Islet of Langerhans (tissue), 1 donor: ENCODE measurements around the gene CFAP46.
"Not testable (repeated sequence)": the region's sequence is repeated elsewhere in the genome, so short reads cannot be mapped to it uniquely, and the experiment has no call there.

Experiments used
- FAIRE-seq: peaks from one replicate; lab custom pipeline; 2011; peaks lifted over from hg19 to GRCh38; lab: Jason Lieb, UNC

CFAP46 gene

GRCh38 chr10:132805599-132805998 is 136.8 kb downstream of the CFAP46 start:
- no peak for FAIRE-seq

GRCh38 chr10:132804785-132805426 is 137.5 kb downstream of the CFAP46 start:
- no peak for FAIRE-seq

DNA sequence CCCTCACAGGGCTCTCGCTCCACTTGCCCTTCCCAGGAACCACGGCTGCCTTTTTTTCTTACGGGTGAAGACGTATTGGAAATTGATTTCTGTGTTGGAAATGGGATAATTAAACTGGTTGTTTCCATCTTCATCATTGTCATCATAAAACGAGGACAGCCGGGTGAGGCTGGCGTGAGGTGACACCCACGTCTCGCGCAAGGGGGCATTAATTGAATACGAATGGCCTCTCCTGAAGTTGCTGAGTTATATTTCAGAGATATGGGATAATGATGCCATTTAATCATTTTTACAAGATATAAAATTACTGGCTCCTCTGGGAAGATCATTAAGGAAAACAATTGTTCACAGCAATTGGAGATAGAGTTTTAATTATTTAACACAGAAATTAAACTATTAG is 138.1 kb downstream of the CFAP46 start:
- FAIRE-seq = no peak

DNA sequence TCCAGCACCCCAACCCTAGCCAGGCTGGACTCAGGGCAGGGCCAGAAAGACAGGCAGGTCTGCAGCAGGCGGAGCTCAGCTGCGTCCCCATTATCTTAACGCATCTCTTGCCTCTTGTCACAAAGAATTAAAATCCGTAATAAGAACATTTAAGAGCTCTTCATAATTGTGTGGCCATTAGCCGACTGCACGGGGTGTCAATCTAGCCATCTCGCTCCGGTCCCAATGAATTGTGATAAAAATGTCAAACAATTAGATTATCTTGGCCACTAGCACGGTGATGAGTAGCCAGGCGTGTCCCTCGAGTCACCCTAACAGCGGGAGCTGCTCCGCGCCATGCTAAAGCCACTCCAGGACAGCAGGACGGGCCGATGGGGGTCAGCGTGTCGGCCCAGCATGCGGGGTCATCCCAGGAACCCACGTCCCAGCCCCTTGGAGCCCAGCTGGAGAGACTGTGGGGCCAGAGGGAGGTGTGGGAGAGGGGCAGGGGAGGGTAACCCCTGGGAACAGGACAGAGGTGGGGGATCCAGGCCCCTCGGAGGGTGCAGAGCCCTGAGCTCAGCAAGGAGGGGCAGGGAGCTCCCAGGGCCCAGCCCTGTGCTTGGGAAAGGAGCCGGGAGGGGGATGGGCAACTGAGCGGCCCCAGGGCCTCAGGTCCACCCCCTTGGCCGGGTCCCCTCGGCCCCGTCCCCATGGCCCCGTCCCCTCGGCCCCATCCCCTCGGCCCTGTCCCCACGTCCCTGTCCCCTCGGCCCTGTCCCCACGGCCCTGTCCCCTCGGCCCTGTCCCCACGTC is 138.8 kb downstream of the CFAP46 start:
- FAIRE-seq = no peak

GRCh38 chr10:132802694-132803320 is 139.6 kb downstream of the CFAP46 start:
- FAIRE-seq = no peak

GRCh38 chr10:132802048-132802447 is 140.3 kb downstream of the CFAP46 start:
- FAIRE-seq = no peak

DNA sequence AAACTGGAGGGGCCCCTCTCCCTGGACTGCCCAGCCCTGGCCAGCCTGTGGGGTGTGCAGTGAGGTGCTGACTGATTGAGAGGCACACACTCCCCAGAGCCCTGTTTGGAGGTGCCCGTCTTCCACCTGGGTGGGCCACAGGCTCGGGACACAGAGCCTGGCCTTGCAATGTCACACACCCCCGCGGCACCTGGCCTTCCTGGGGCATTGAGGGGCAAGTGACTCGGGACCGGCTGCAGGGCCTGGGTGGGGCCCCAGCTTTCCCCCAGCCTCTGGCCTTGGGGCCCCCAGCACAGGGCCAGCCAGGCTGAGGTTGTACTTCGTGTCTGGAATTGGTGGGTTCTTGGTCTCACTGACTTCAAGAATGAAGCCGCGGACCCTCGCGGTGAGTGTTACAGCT is 142.5 kb downstream of the CFAP46 start:
- FAIRE-seq = no peak

- no peak for FAIRE-seq
Observed at GRCh38 chr10:132798876-132799275, 143.5 kb downstream of the CFAP46 start.

DNA sequence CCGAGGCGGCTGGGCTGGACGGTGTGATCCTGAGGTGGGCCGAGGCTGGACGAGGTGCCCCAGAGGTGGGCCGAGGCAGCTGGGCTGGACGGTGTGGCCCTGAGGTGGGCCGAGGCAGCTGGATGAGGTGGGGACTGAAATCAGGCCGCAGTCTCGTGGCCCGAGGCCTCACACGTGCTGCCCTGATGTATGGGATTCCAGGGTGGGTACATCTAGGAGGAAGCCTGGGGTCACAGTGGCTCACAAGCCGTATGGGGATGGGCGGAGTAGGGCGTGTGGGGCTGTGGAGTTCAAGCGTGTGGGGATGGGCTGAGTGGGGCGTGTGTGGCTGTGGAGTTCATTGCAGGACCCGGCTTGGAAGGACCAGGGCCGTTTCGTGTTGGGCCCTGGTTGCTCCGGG is 144.0 kb downstream of the CFAP46 start:
- no peak for FAIRE-seq

GRCh38 chr10:132797986-132798385 is 144.4 kb downstream of the CFAP46 start:
- not testable (repeated sequence) for FAIRE-seq

DNA sequence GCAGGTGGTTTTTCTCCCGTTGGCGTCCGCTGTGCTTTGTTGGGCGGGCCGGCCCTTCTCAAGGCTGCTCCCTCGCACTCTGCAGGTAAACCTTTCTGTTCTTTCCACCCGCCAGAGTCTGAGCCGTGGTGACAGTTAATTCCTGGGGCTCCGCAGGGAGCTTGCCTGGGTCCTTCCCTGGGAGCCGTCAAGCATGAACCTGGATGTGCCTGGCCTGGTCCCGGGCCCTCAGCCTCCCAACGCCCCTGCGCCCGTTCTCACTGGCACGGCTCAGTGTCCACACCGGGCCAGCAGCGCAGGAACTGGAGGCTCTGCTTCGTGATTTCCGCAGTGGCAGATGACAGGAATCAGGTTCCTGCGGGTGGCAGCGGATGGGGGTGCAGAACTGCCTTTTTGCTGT is 145.5 kb downstream of the CFAP46 start:
- FAIRE-seq = no peak

- FAIRE-seq = no peak
Observed at GRCh38 chr10:132793871-132794849, 148.2 kb downstream of the CFAP46 start.

- FAIRE-seq = no peak
Observed at GRCh38 chr10:132793213-132793612, 149.2 kb downstream of the CFAP46 start.

DNA sequence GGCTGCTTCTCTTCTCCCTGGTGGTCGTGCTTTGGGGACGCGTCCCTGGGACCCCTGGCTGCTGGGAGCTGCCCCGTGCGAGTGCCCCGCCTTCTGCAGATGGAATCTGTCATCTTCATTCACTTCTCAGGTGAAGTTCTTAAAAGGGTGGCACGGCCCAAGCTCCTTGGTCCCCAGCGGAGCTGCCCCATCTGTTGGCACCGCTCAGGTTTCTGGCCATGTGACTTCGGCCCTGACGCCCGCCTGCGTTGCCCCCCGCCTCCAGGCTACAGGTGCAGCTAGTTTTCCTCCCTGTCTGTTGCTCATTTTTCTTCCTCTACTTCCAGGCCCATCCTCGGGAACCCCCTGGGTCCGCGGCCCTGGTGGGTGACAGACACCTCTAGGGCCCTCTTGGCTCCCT is 149.6 kb downstream of the CFAP46 start:
- no peak for FAIRE-seq

DNA sequence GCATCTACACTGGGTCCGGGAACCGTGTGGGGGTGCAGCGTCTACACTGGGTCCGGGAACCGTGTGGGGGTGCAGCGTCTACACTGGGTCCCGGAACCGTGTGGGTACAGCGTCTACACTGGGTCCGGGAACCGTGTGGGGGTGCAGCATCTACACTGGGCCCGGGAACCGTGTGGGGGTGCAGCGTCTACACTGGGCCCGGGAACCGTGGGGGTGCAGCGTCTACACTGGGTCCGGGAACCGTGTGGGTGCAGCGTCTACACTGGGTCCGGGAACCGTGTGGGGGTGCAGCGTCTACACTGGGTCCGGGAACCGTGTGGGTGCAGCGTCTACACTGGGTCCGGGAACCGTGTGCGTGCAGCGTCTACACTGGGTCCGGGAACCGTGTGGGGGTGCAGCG is 150.3 kb downstream of the CFAP46 start:
- not testable (repeated sequence) for FAIRE-seq

- FAIRE-seq = no peak
Observed at GRCh38 chr10:132790934-132791829, 151.2 kb downstream of the CFAP46 start.

DNA sequence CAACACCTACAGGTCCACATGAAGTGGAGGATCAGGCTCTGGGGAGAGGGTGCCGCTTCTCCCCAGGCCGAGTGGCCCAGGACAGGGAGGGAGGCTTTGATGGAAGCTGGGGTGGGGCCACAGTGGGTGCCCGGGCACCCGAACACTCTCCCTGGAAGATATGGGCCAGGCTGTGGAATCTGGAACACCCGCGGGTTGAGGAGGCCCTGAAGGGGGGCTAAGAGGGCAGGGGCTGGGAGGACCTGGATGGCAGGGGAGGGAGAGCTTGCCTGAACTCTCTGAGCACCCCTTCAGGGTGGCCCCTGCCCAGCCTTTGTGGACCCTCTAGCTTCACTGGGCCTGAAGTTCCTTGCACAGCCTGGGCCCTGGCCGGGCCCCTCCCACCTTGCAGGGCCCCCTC is 151.9 kb downstream of the CFAP46 start:
- FAIRE-seq = no peak

- FAIRE-seq = no peak
Observed at GRCh38 chr10:132789659-132790148, 152.7 kb downstream of the CFAP46 start.

DNA sequence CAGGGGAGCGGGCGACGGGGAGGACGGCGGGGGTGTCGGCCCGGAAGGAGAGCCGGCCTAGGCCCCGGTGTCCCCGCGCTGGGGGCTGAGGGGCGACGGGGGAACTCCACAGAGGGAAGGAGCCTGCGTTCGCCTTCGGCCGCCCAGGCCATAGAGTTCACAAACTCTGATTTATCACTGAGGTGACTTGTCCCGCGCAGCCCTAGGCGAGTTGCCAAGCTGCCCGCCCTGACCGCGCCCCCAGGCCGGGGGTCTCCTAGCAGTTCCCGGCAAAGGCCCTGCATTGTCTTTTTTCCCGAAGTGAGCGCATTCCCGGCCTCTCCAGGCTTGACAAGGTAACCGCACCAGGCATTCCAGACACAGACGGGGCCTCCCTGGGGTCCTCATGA is 153.5 kb downstream of the CFAP46 start:
- FAIRE-seq = no peak

DNA sequence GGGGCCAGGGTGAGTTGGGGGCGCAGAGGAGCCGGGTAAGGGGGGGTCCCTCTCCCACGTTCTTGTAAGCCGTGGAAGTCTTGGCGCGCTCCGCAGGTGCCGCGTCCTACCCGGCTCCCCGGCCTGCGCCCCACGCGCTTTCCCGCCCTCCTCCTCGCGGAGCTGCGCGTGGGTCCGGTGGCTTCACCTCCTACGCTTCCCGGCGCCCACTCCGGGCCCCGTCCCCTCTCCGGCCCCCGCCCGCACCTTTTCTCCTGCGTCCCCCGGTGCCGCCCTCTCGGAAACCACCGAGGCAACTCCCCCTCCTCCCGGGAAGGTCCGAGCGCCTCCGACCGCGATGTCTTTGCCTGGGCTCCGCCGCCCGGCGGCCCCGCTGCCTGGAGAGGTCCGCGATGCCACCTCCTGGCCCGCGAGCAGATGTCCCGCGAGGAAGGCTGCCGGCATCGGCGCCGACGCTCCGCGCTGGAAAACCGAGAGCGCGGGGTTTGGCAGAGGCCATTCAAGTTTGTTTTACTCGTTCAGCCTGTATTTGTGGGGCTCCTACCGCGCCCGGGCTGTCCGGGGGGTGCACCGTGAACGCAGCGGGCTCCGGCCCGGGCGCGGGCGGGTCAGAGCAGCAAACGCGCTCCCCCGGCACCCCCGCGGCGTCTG is 154.1 kb downstream of the CFAP46 start:
- no peak for FAIRE-seq
